HUES6 (cell line): Measurements from ENCODE around the gene TOLLIP.
"Not testable (repeated sequence)": the region's sequence is repeated elsewhere in the genome, so short reads cannot be mapped to it uniquely, and the experiment has no call there.

Experiments used
- H3K27ac ChIP-seq: 2 replicates; pipeline ENCODE4 v1.7.0; 2013; ENCODE audit warnings: low read depth, mild to moderate bottlenecking, low read length, inconsistent platforms
- H3K27me3 ChIP-seq: 2 replicates; pipeline ENCODE4 v1.6.1; 2013; ENCODE audit warnings: low read length; ENCODE audit not compliant: control insufficient read depth, insufficient read depth
- H3K36me3 ChIP-seq: 2 replicates; pipeline ENCODE4 v1.6.1; 2013; ENCODE audit warnings: low read length; ENCODE audit not compliant: control insufficient read depth, insufficient read depth
- H3K4me1 ChIP-seq: 2 replicates; pipeline ENCODE4 v1.6.1; 2013; ENCODE audit warnings: low read length; ENCODE audit not compliant: control insufficient read depth, insufficient read depth
- H3K4me3 ChIP-seq: 2 replicates; pipeline ENCODE4 v1.5.1; 2013; ENCODE audit warnings: low read depth, low read length
- H3K9ac ChIP-seq: one replicate; pipeline ENCODE4 v1.6.1; 2013; ENCODE audit warnings: mild to moderate bottlenecking, low read length
- H3K9me3 ChIP-seq: 2 replicates; pipeline ENCODE4 v1.6.1; 2013; ENCODE audit warnings: low read depth, low read length; ENCODE audit not compliant: control insufficient read depth, insufficient read depth

Gene TOLLIP

DNA sequence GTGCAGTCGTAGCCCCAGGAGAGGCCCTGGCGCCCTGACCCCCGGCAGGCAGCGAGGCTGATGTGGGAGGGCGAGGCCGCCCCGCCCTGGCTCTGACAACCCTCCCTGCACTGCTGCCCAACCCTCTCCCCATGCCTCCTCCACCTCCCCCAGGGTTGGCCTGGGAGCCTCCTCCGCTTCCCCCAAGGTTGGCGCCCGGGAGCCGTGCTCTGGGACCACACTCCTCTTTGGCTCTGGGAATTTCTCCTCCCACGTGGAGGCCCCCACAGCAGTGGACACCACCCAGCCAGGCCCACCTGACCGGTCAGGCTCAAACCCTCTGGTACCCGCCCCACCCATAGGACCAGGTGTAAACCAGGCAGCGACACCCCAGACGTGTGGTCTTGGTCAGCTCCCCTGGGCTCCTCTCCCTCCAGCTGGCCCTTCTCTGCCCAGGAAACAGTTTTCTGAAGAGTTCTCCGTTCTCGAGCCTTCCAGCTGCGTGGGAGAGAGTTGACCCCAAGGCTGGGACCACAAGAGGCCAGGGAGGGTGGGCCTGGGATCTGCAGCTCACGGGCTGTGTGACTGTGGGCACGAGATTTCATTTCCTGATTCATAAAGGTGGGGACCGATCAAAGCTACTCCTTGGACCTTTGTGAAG is 40.8 kb upstream of the TOLLIP start:
- H3K4me1 ChIP-seq: peaks cover 19% of the 10 kb centered on the region

DNA sequence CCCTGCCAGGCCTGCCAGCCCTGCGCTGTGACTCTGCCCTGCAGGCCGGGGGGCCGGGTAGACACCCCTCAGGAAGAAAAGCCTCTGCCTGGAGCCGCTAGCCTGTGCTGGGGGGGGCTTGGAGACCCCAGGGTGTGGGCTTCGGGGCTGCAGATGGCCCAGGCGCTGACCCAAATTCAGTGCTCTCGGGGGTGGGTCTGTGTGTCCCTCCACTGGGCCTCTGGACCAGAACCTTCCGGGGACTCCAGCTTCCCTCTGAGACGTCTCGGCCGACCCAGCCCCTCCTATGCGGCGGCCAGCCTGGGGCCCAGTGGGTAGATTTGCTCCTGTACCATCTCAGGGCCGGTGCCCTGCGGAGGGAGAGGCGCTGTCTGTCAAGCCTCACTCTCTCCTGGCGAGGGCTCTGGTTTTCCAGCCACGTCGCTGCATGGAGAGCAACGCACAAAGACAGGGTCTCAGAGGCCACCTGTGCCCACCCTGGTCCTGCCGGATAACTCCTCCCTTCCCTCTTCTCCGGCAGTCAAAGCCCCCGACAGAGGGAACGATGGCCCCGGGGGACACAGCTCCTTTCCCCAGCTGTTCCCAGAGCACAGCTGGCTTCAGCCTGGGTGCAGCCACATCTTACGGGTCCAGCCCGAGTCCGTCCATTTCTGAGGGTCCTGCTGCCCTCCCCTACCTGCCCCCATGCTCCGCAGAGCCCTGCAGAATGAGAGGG is 40.1 kb upstream of the TOLLIP start:
- Histone ChIP-seq H3K27ac (no peak overlapping the region), H3K9ac (no peak overlapping the region), H3K9me3 (no peaks in the 10 kb centered on the region)

More for the DNA sequence above, 40.8 kb upstream of the TOLLIP start:
- no peaks in the 10 kb centered on the region for H3K36me3 ChIP-seq
- no peaks in the 10 kb centered on the region for H3K27me3 ChIP-seq
- no peak overlapping the region for H3K4me3 ChIP-seq
- no peak overlapping the region for H3K9ac ChIP-seq
- H3K9me3 ChIP-seq: no peaks in the 10 kb centered on the region; the same call in 1 of the 2 replicates
- no peak overlapping the region for H3K27ac ChIP-seq

DNA sequence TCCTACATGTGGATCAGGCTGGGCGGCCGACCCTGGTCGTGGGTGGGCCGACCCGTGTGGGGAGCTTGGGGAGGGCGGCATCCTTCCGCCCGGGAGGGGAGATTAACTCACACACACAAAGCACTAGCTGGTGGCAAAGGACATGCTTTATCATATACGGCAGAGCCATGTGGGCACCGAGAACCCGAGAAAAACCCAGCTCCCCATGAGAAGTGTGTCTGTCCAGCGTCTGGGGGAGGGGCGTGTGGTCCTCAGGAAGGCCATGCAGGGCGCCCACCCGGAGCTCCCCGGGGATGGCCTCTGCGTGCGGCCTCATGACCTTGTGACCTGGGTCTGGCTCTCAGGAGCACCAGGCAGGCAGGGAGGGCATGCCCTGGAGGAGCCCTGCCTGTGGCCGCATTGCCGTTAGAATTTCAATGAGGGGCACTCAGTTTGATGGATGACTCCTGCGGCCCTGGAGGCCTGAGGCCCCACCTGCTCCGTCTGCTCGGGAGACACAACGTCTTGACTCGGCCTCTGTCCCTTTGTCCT is 39.4 kb upstream of the TOLLIP start:
- Histone ChIP-seq H3K27ac (no peak overlapping the region), H3K9me3 (no peaks in the 10 kb centered on the region), H3K4me3 (no peak overlapping the region), H3K36me3 (no peaks in the 10 kb centered on the region), H3K4me1 (peaks cover 19% of the 10 kb centered on the region), H3K9ac (no peak overlapping the region), H3K27me3 (no peaks in the 10 kb centered on the region)

More for the DNA sequence above, 40.1 kb upstream of the TOLLIP start:
- peaks cover 19% of the 10 kb centered on the region for H3K4me1 ChIP-seq
- no peaks in the 10 kb centered on the region for H3K36me3 ChIP-seq
- H3K27me3 ChIP-seq: no peaks in the 10 kb centered on the region
- no peak overlapping the region for H3K4me3 ChIP-seq

DNA sequence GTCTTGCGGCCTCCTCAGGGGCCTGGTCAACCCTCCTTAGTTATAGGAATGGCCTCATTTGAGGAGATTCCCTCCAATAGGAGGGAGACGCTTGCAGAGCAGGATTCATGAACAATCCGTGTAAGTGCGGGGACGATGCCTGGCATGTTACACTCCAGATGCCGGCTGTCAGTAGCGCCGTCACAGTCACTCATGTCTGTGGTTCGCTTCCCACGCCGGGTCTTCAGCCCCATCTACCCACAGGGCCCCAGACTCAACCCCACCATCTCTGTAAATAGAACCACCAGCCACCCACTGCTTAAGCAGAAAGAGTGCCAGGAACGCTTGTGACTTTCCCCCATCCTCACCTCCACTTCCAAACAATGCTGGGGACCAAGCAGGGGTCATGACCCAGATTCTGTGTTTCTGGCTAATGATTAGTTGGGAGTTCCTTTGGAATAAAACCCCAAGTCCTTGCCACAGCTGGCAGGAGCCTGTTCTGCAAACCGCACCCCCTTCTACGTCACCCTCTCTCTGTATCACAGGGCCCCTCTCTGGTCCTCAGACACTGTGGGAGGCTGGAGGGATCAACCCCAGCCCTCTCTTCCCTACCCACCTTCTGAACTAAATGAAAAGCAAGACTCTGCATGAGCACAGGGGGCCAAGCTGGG is 38.8 kb upstream of the TOLLIP start:
- H3K27ac ChIP-seq: no peak overlapping the region
- H3K9ac ChIP-seq: no peak overlapping the region
- H3K36me3 ChIP-seq: no peaks in the 10 kb centered on the region
- peaks cover 19% of the 10 kb centered on the region for H3K4me1 ChIP-seq
- H3K27me3 ChIP-seq: no peaks in the 10 kb centered on the region
- no peak overlapping the region for H3K4me3 ChIP-seq
- no peaks in the 10 kb centered on the region for H3K9me3 ChIP-seq

GRCh38 chr11:1347411-1347999 is 38.1 kb upstream of the TOLLIP start:
- H3K27ac ChIP-seq, H3K4me3 ChIP-seq, H3K36me3 ChIP-seq, H3K9ac ChIP-seq, H3K27me3 ChIP-seq, H3K9me3 ChIP-seq: not testable (repeated sequence)
- peaks cover 19% of the 10 kb centered on the region for H3K4me1 ChIP-seq

DNA sequence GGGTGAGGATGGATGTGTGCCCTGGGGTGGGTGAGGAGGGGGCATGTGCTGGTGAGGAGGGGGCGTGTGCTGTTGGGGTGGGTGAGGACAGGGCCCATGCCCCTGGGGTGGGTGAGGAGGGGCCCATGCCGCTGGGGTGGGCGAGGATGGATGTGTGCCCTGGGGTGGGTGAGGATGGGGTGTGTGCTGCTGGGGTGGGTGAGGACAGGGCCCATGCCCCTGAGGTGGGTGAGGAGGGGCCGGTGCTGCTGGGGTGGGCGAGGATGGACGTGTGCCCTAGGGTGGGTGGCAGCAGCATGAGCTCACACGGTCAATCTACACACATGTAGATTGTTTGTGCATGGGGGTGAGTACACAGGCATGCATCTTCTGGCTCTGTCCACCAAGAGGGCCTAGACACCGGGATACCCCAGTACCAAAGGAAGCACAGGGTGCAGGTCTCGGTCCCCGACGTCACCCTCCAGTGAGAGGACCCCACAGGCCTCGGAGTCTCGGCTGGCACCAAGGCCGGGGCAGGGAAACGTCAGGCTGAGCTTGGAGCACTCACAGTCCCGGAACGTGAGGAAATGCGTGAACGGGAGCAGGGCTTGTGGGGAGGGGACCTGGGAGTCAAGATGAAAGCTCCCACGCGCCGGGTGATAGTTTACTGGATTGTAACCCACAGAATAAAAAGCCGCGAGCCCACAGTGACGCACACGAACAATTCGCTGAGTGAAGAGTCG is 37.4 kb upstream of the TOLLIP start:
- H3K4me1 ChIP-seq: peaks cover 19% of the 10 kb centered on the region

DNA sequence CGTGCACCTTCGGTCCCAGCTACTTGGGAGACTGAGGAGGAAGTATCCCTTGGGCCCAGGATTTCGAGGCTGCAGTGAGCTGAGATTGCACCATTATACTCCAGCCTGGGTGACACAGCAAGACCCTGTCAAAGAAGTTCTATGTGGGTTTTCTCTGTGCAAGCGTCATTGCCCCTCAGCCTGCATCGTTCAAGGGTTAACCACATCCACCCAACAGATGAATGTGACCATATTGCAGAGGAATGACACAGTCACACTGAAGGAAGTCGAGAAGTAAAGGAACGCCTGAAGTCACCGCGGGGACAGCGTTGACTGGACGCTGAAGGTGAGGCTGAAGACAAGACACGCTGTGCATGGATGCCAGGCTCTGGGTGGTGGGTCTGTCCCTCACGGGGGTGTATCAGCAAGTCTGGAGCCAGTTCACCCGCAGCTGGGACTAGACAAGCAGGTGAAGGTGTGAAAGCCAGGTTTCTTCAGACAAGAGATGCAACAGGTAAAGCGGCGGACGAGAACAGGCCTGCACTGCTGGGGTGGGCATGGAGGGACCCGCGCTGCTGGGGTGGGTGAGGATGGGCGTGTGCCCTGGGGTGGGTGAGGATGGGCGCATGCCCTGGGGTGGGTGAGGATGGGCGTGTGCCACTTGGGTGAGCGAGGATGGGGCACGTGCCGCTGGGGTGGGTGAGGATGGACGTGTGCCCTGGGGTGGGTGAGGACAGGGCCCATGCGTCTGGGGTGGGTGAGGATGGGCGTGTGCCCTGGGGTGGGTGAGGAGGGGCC is 36.5 kb upstream of the TOLLIP start:
- Histone ChIP-seq H3K27me3 (peaks cover 4% of the 10 kb centered on the region; the same call in 1 of the 2 replicates), H3K36me3 (no peaks in the 10 kb centered on the region), H3K27ac (no peak overlapping the region), H3K9me3 (no peaks in the 10 kb centered on the region), H3K4me1 (peaks cover 14% of the 10 kb centered on the region), H3K9ac (no peak overlapping the region), H3K4me3 (no peak overlapping the region)

More for the DNA sequence above, 37.4 kb upstream of the TOLLIP start:
- H3K9ac ChIP-seq: no peak overlapping the region
- no peak overlapping the region for H3K4me3 ChIP-seq
- H3K9me3 ChIP-seq: no peaks in the 10 kb centered on the region
- H3K27me3 ChIP-seq: peaks cover 4% of the 10 kb centered on the region; the same call in 1 of the 2 replicates
- no peak overlapping the region for H3K27ac ChIP-seq
- no peaks in the 10 kb centered on the region for H3K36me3 ChIP-seq

GRCh38 chr11:1344056-1344635 is 34.7 kb upstream of the TOLLIP start:
- Histone ChIP-seq H3K27ac (no peak overlapping the region), H3K9ac (no peak overlapping the region)

DNA sequence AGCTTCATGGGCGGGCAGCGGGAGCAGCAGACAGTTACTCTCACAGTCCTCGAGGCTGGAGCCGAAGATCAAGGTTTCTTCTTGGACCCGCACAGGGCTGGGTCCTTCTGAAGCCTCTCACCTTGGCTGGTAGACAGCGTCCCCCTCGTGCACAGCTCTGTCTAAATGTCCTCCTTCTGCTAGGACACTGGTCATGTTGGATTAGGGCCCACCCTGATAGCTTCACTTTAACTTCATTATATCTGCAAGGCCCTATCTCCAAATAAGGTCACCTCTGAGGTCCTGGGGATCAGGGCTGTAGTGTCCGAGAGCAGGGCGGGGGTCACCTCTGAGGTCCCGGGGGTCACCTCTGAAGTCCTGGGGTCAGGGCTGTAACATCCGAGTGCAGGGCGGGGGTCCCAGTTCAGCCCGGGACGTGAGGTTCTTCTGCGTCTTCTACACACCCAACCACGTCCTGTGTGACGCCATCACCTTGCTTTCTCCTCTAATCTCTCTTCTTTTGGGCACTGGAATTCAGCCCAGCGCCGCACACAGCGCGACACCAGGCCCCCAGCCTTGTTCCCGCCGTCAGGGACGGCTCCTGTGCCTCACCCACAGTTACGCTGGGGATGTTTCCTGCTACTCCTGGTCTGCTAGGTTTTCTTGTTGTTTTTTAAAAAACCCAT is 34.1 kb upstream of the TOLLIP start:
- no peak overlapping the region for H3K4me3 ChIP-seq
- no peaks in the 10 kb centered on the region for H3K9me3 ChIP-seq
- H3K36me3 ChIP-seq: no peaks in the 10 kb centered on the region
- peaks cover 24% of the 10 kb centered on the region; the same call in 1 of the 2 replicates for H3K27me3 ChIP-seq
- H3K27ac ChIP-seq: no peak overlapping the region
- H3K4me1 ChIP-seq: no peaks in the 10 kb centered on the region
- no peak overlapping the region for H3K9ac ChIP-seq

More at GRCh38 chr11:1344056-1344635, 34.7 kb upstream of the TOLLIP start:
- H3K4me1 ChIP-seq: peaks cover 5% of the 10 kb centered on the region
- H3K4me3 ChIP-seq: no peak overlapping the region
- peaks cover 18% of the 10 kb centered on the region; the same call in 1 of the 2 replicates for H3K27me3 ChIP-seq
- H3K9me3 ChIP-seq: no peaks in the 10 kb centered on the region
- H3K36me3 ChIP-seq: no peaks in the 10 kb centered on the region
